ENCODE measurements around the gene U2AF2. TPM values are rescaled to one million over a fixed set of nuclear protein-coding genes. Genes with fewer than 3 reads are reported as not detected.

U2AF2 gene
- total RNA-seq = 100 to 1,000 TPM in 1 of 2 donors, 10 to 100 TPM in 1; 81.9 to 141 TPM

GRCh38 chr19:55654868-55655647, at the start of gene U2AF2:
U2AF2 (plus strand) TSS chr19:55655035; CDS start chr19:55655105, 70 bp downstream.

DNA sequence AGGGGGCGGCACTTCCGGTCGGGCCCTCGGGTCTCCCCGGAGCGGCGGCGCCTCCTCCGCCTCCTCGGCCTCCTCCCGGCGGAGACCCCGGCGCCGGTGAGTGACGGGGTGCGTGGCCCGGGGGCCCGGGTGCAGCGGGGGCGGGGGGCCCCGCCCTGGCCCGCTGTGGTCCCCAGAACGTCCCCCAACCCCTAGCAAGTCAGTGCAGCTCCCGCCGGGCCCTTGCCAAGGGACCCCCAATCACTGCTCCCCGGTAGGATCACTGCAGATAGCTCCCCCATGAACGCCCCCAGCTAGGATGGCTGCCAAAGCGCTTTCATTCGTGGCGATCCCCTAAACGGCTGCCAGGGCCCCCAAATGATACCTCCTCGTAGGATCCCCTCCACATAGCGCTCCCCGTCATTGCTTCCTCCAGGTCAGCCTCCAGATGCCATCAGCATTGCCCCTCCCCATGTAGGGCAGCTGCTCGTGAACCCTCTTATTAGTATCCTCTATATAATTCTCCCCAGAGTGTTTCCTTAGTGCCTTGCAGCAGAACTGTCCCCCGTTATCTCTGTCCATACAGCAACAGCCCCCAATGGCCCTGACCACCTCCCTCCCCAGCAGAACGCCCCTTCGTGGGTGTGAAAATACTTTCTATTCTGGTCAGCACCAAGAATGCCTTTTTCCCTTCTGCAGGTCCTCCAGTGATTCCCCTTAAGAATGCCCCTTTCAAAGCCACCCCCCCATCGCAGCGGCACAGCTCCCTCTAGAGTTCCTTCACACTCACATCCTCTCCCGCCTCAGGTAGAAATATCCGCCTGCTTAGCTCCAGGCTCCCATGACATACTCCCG, 49.0 kb upstream of the U2AF2 start, which contains the start of gene ZNF865:
TSS of gene ZNF865 (plus strand) at position 11 of the 834 bp plus-strand sequence. CDS start 7,972 bp downstream, outside the sequence.

GRCh38 chr19:55624109-55625003, 30.5 kb upstream of the U2AF2 start, which contains the start of gene ZNF784:
ZNF784 (minus strand) TSS chr19:55624566; CDS start chr19:55624561, 5 bp downstream.

GRCh38 chr19:55640577-55641425, 14.0 kb upstream of the U2AF2 start, which contains the start of gene ZNF580:
ZNF580 (plus strand) TSS chr19:55641002; CDS start chr19:55642509, 1,507 bp downstream.

DNA sequence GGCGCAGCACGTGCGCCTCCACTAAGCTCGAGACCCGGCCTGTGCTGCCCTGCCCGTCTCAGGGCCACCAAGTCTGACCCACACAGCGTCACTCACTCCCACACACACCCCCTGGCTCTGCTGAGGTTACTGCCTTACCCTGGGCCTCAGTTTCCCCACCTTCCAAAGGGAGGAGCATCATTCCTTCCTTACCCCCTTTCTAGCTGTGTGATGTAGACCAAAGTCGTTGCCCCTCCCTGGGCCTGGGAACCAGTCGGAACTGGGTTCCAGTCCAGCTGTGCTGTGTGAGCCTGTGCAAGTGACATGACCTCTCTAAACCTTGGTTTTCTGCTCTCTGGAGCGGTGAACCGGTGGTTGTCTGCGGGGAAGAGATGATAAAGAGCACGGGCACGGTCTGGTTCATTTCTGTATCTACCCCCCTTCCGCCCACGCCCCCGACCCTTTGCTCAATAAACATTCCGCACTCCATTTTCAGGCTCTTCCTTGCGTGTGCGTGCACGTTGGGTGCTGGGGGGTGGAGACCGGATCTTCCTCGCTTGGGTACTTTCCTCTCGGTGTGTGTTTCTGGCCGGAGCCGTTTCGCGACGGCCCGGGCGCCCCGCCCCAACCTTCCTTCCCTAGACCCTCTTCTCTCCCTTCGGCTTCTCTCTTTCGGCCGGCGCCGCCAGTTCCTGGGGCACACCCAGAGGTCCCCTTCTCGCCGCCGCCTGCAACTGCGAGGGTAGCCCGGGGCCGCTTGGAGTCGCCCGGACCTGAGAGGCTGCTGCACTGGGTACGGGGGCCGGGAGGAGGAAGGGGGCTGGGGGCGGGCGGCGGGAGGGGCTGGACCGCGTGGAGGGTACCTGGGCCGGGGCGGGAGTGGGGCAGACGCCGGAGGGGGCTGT, 11.6 kb upstream of the U2AF2 start, which contains the start of gene ZNF581:
TSS of gene ZNF581 (plus strand) at position 647 of the 884 bp plus-strand sequence. CDS start 923 bp downstream, outside the sequence.

DNA sequence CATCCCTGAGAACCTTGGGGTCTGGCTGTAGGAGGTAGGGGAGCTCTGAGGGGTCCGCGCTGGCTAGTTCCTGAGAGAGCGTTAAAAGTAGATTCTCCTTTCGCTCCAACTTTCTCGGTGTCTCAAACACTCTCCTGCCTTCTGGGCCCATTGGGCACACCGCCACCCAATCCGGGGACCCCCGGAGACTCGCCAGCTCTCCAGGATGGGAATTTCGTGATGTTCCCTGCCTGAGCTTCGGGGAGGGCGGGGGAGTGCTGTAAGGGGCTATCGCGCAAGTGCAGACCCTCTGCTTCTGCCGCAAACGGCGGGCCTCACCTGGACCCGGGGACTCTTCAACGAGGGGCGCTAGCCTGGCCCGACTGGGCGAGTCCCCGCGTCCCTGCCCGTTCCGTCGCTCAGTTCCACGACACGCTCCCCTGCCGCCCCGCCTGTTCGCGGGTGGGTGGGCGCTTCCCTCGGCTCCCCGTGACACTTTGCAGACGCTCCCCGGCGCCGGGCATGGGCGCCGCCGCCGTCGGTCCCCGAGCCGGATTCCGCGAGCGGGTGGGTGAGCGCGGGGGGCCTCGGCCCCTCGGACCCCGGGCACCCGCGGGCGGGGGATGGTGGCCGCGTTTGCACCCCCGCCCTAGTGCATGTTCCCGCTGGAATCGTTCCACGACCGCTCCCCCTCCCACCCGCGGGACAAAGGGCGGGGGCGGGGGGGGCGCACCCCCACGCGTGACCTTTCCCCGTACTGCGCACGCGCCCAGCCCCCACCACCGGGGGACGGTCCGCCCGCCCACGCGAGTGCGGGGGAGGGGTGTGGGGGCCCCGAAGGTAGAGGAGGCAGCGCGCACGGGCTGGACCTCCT, 6.9 kb upstream of the U2AF2 start, which contains the start of gene CCDC106:
TSS of gene CCDC106 (plus strand) at position 481 of the 853 bp plus-strand sequence. CDS start 835 bp downstream, outside the sequence.

GRCh38 chr19:55674841-55675660, 20.2 kb downstream of the U2AF2 start, which contains the start of gene EPN1:
EPN1 (plus strand) TSS chr19:55675226; CDS start chr19:55678628, 3,402 bp downstream.

Small RNA genes lying within 50 kb of the gene (small RNA-seq; reads per million reads assigned to genes)
- gene AC010525.2 = 0 reads per million in 2 donors

Other genes starting within 250 kb of the U2AF2 start
- gene UBE2S, start 247.2 kb upstream of the U2AF2 start, total RNA-seq = 100 to 1,000 TPM; 248 to 380 TPM
- not detected for gene SHISA7, start 211.7 kb upstream of the U2AF2 start, total RNA-seq
- 10 to 100 TPM; 66.4 to 95.6 TPM for gene ISOC2, start 193.4 kb upstream of the U2AF2 start, total RNA-seq
- not detected for gene C19orf85, start 190.3 kb upstream of the U2AF2 start, total RNA-seq
- 1 to 10 TPM; 4.8 to 5.7 TPM for gene ZNF628, start 178.4 kb upstream of the U2AF2 start, total RNA-seq
- gene NAT14, start 169.8 kb upstream of the U2AF2 start, total RNA-seq = 10 to 100 TPM; 13.4 to 18.6 TPM
- gene SSC5D, start 166.6 kb upstream of the U2AF2 start, total RNA-seq = under 1 TPM; 0.67 to 0.69 TPM
- gene SBK2, start 117.9 kb upstream of the U2AF2 start, total RNA-seq = not detected
- not detected for gene SBK3, start 109.5 kb upstream of the U2AF2 start, total RNA-seq
- 1 to 10 TPM; 4.5 to 7.0 TPM for gene ZNF579, start 74.2 kb upstream of the U2AF2 start, total RNA-seq
- gene FIZ1, start 55.5 kb upstream of the U2AF2 start, total RNA-seq = 1 to 10 TPM; 2.4 to 3.3 TPM
- gene ZNF524, start 54.7 kb upstream of the U2AF2 start, total RNA-seq = 1 to 10 TPM; 6.3 to 6.9 TPM
- 1 to 10 TPM; 1.4 to 2.3 TPM for gene ZNF865, start 49.4 kb upstream of the U2AF2 start, total RNA-seq
- gene ZNF784, start 30.5 kb upstream of the U2AF2 start, total RNA-seq = 1 to 10 TPM; 3.3 to 4.5 TPM
- gene ZNF580, start 14.0 kb upstream of the U2AF2 start, total RNA-seq = 1 to 10 TPM; 6.0 to 6.5 TPM
- 10 to 100 TPM; 10.7 to 14.0 TPM for gene ZNF581, start 11.4 kb upstream of the U2AF2 start, total RNA-seq
- gene CCDC106, start 6.8 kb upstream of the U2AF2 start, total RNA-seq = 10 to 100 TPM in 1 of 2 donors, 1 to 10 TPM in 1; 9.7 to 16.2 TPM
- gene EPN1, start 20.2 kb downstream of the U2AF2 start, total RNA-seq = 10 to 100 TPM; 23.3 to 29.9 TPM
- gene NLRP9, start 83.4 kb downstream of the U2AF2 start, total RNA-seq = not detected
- gene RFPL4A, start 104.1 kb downstream of the U2AF2 start, total RNA-seq = not detected
- gene RFPL4AL1, start 114.1 kb downstream of the U2AF2 start, total RNA-seq = not detected
- gene NLRP11, start 177.0 kb downstream of the U2AF2 start, total RNA-seq = not detected
- not detected for gene NLRP4, start 181.5 kb downstream of the U2AF2 start, total RNA-seq